Esophagus squamous epithelium (tissue), 4 donors: ENCODE data around the gene RASGRF1.

Source experiments
- POLR2A ChIP-seq, 4 donors: fragments of 450-650 bp; IDR thresholded peaks; one replicate each; pipeline ENCODE4 v1.6.1; 2017; ENCODE audit warnings: antibody characterized with exemption in 4 of 4, mild to moderate bottlenecking in 4 of 4, moderate library complexity in 3 of 4
- TF ChIP-seq, protein P1 (sequence below), 6 experiments: fragments of 450-650 bp in 4 of 6; fragments of 200-600 bp in 2 of 6; sonication (generic) in 2 of 6; IDR thresholded peaks; one replicate each; pipeline ENCODE4 v1.5.1; 2016 to 2019; ENCODE audit warnings: antibody characterized with exemption in 6 of 6, mild to moderate bottlenecking in 4 of 6, moderate library complexity in 4 of 6

DNA sequence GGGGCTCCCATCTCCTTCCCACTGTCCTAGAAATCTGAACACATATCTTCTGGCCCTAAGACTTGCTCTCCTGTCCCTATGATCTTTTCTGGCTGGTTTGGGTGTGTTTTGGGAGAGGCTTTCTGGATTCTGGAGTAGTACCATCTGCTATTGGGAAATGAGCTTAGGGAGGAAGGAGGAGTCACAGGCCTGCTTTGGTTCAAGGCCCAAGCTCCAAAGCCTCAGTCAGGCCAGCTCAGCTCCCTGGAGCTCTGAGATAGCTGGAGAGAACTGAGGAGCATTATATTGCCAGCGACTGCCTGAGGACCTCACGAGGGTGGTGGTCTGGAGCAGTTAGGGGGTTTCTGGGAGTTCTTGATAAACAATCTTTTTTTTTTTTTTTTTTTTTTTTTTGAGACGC lies 18.7 kb downstream of the RASGRF1 start:
- TF ChIP-seq, protein P1, sequence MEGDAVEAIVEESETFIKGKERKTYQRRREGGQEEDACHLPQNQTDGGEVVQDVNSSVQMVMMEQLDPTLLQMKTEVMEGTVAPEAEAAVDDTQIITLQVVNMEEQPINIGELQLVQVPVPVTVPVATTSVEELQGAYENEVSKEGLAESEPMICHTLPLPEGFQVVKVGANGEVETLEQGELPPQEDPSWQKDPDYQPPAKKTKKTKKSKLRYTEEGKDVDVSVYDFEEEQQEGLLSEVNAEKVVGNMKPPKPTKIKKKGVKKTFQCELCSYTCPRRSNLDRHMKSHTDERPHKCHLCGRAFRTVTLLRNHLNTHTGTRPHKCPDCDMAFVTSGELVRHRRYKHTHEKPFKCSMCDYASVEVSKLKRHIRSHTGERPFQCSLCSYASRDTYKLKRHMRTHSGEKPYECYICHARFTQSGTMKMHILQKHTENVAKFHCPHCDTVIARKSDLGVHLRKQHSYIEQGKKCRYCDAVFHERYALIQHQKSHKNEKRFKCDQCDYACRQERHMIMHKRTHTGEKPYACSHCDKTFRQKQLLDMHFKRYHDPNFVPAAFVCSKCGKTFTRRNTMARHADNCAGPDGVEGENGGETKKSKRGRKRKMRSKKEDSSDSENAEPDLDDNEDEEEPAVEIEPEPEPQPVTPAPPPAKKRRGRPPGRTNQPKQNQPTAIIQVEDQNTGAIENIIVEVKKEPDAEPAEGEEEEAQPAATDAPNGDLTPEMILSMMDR (IDR thresholded peaks at IDR 0.05) = no peak
- TF ChIP-seq POLR2A (IDR thresholded peaks at IDR 0.05) = no peak
